Nephron (organoid): ENCODE data around the gene BABAM2.

Experiments
- H3K27ac Mint-ChIP-seq, 3 experiments: 2 replicates each; pipeline ENCODE4 v1.8.0; 2020; ENCODE audit warnings: mixed read lengths in 3 of 3, mild to moderate bottlenecking in 2 of 3, moderate library complexity in 1 of 3
- H3K27me3 Mint-ChIP-seq: 2 replicates; pipeline ENCODE4 v1.8.0; 2021; ENCODE audit warnings: low read depth, mild to moderate bottlenecking, moderate library complexity, mixed read lengths
- H3K36me3 Mint-ChIP-seq: 2 replicates; pipeline ENCODE4 v1.8.0; 2020; ENCODE audit warnings: low read depth, mixed read lengths
- H3K4me1 Mint-ChIP-seq: 2 replicates; pipeline ENCODE4 v1.8.0; 2020; ENCODE audit warnings: mixed read lengths
- H3K4me3 Mint-ChIP-seq, 3 experiments: 2 replicates each; pipeline ENCODE4 v1.8.0; 2020; ENCODE audit warnings: mild to moderate bottlenecking in 3 of 3, mixed read lengths in 3 of 3, moderate library complexity in 2 of 3
- H3K9me3 Mint-ChIP-seq: 2 replicates; pipeline ENCODE4 v1.8.0; 2020; ENCODE audit warnings: mixed read lengths
- CTCF ChIP-seq, 3 experiments: fragments of 200-600 bp; sonication (generic); IDR thresholded peaks; one replicate each; pipeline ENCODE4 v1.5.0; 2021; ENCODE audit warnings: antibody characterized with exemption in 3 of 3; ENCODE audit not compliant: unreplicated experiment in 3 of 3

BABAM2 gene

GRCh38 chr2:28343184-28343942, 452.8 kb downstream of the BABAM2 start:
- peak overlapping the region; percentile 26 to 91 (median 87) for H3K27ac Mint-ChIP-seq
- H3K9me3 Mint-ChIP-seq, result no peaks in the 10 kb centered on the region
- no peaks in the 10 kb centered on the region for H3K36me3 Mint-ChIP-seq
- H3K4me1 Mint-ChIP-seq, result peaks cover 73% of the 10 kb centered on the region
- TF ChIP-seq CTCF (IDR thresholded peaks at IDR 0.05; ENCODE audit: unreplicated experiment in 3 of 3), result no peak
- H3K27me3 Mint-ChIP-seq, result no peaks in the 10 kb centered on the region
- no peak overlapping the region for H3K4me3 Mint-ChIP-seq

GRCh38 chr2:28343971-28344715, 453.6 kb downstream of the BABAM2 start:
- Mint-ChIP-seq H3K36me3 (no peaks in the 10 kb centered on the region), H3K4me3 (no peak overlapping the region), H3K9me3 (no peaks in the 10 kb centered on the region), H3K4me1 (peaks cover 68% of the 10 kb centered on the region), H3K27ac (peak overlapping the region; percentile 42 to 91 (median 87)), H3K27me3 (no peaks in the 10 kb centered on the region)
- TF ChIP-seq CTCF (IDR thresholded peaks at IDR 0.05; ENCODE audit: unreplicated experiment in 3 of 3), result no peak

GRCh38 chr2:28344756-28345373, 454.3 kb downstream of the BABAM2 start:
- H3K4me3 Mint-ChIP-seq, result no peak overlapping the region
- TF ChIP-seq CTCF (IDR thresholded peaks at IDR 0.05; ENCODE audit: unreplicated experiment in 3 of 3), result no peak

GRCh38 chr2:28345619-28346018, 455.1 kb downstream of the BABAM2 start:
- H3K9me3 Mint-ChIP-seq, result no peaks in the 10 kb centered on the region
- H3K4me3 Mint-ChIP-seq, result peak overlapping the region in 2 of 3 experiments; percentile 7 to 17
- peaks cover 67% of the 10 kb centered on the region for H3K4me1 Mint-ChIP-seq
- peak overlapping the region; percentile 50 to 82 (median 76) for H3K27ac Mint-ChIP-seq
- H3K27me3 Mint-ChIP-seq, result no peaks in the 10 kb centered on the region
- no peak for TF ChIP-seq CTCF (IDR thresholded peaks at IDR 0.05; ENCODE audit: unreplicated experiment in 3 of 3)
- no peaks in the 10 kb centered on the region for H3K36me3 Mint-ChIP-seq

More at GRCh38 chr2:28344756-28345373, 454.3 kb downstream of the BABAM2 start:
- peaks cover 67% of the 10 kb centered on the region for H3K4me1 Mint-ChIP-seq
- H3K36me3 Mint-ChIP-seq, result no peaks in the 10 kb centered on the region
- H3K27ac Mint-ChIP-seq, result peak overlapping the region in 2 of 3 experiments; percentile 42 to 91
- no peaks in the 10 kb centered on the region for H3K9me3 Mint-ChIP-seq
- no peaks in the 10 kb centered on the region for H3K27me3 Mint-ChIP-seq

- peak overlapping the region in 2 of 3 experiments; percentile 12 to 39 for H3K4me3 Mint-ChIP-seq
- H3K27me3 Mint-ChIP-seq, result no peaks in the 10 kb centered on the region
- TF ChIP-seq CTCF (IDR thresholded peaks at IDR 0.05; ENCODE audit: unreplicated experiment in 3 of 3), result no peak
- peak overlapping the region; percentile 82 to 91 (median 85) for H3K27ac Mint-ChIP-seq
- H3K36me3 Mint-ChIP-seq, result no peaks in the 10 kb centered on the region
- H3K9me3 Mint-ChIP-seq, result no peaks in the 10 kb centered on the region
- peaks cover 59% of the 10 kb centered on the region for H3K4me1 Mint-ChIP-seq
Observed at GRCh38 chr2:28346587-28346986, 456.1 kb downstream of the BABAM2 start.
